ENCODE data around the gene VSIG4. TPM values are rescaled to one million over a fixed set of nuclear protein-coding genes. Genes with fewer than 3 reads are reported as not detected.

Gene VSIG4
- total and polyA plus RNA-seq, 2 of the 8 experiments (the other 6 are each of a cell fraction or from before 2014, with no cell fraction given), result not detected

DNA sequence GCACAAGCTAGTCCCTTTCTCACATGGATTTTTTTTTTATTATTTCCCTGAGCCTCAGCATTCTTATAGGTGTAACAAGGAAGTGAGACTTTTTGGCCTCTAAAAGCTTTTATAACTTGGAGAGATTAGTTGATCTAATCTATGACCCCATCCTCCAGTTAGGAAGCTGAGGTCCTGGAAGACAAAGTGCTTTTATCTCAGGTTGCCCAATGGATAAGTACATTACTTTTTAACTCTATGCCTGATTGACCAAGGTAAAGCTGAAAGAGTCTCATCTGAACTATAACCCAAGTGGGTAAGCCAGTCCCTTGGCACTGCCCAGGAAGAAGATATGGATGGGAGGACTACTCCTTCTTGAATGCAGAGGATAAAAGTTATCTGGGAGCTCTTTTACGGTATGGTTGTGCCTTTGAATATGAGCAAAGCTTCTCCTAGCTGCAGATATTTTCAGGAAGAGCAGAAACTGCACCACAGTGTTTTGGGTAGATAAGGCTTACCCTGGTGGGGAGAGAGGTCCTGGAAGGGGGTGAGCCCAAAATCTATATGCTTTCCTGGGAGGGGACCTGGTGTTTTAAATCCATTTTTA, 40.2 kb downstream of the VSIG4 start (continued):
- TF ChIP-seq TAF1 (IDR thresholded peaks at IDR 0.05; ENCODE audit: low read depth, low read length) (no peak), SAP30 (IDR thresholded peaks at IDR 0.05; ENCODE audit: insufficient read depth, insufficient replicate concordance, low read length) (no peak), SIX5 (IDR thresholded peaks at IDR 0.05; ENCODE audit: low read depth, low read length) (no peak)
- TF ChIP-seq, protein P1, sequence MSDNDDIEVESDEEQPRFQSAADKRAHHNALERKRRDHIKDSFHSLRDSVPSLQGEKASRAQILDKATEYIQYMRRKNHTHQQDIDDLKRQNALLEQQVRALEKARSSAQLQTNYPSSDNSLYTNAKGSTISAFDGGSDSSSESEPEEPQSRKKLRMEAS (IDR thresholded peaks at IDR 0.05), result no peak
- TF ChIP-seq, protein P2, sequence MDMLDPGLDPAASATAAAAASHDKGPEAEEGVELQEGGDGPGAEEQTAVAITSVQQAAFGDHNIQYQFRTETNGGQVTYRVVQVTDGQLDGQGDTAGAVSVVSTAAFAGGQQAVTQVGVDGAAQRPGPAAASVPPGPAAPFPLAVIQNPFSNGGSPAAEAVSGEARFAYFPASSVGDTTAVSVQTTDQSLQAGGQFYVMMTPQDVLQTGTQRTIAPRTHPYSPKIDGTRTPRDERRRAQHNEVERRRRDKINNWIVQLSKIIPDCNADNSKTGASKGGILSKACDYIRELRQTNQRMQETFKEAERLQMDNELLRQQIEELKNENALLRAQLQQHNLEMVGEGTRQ (IDR thresholded peaks at IDR 0.05; ENCODE audit: low read length), result no peak

All from H1 (cell line).